GM19240 (cell line): ENCODE results near the gene SFRP5.

Experiments used
- DNase-seq: peaks from one replicate; pipeline ENCODE4 v3.0.0; 2011; ENCODE audit warnings: low spot score; ENCODE audit not compliant: insufficient read length

SFRP5 gene, protein sequence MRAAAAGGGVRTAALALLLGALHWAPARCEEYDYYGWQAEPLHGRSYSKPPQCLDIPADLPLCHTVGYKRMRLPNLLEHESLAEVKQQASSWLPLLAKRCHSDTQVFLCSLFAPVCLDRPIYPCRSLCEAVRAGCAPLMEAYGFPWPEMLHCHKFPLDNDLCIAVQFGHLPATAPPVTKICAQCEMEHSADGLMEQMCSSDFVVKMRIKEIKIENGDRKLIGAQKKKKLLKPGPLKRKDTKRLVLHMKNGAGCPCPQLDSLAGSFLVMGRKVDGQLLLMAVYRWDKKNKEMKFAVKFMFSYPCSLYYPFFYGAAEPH

DNA sequence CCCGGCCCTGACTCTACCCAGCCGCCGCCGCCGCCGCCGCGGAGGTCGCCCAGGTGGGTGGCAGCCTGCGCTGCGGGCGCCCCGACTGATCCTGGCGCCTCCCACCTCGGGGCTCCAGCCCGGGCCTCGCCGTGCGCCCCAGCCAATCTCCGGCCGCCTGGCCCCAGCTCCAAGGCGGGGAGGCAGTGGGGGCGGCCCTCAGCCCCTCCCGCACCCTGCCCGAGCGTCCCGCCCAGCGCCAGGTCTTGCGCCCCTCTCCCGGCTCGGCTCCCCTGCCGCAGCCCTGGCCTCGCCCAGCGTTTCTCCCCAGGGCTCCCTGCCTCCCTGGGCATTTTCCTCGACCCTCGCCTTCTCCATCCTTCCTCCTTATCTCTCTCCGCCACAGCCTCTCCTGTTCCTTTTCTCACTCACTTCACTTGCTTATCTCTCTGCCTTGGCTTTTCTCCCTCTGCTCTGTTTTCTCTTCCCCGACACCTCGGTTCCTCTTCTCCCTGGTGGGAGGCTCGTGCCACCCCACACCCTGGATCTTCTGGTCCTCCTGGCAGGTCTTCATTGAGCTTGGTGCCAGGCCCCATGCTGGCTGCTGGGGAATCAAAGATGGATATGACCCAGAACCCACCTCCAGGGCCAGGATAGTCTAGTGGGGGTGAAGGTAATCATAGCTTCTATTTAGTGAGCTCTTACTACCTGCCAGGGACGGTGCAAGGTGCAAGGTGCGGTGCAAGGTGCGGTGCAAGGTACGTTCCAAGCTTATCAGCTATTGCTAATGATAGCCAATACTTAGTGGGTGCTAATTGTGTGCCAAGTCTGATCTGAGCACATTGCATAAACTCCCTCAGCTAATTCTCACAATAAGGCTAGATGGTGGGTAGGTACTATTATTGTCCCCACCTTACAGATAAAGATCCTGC is at the start of gene SFRP5:
SFRP5 (minus strand) TSS at position 87 of the 911 bp plus-strand sequence. CDS start 166 bp downstream, outside the sequence.
- no peak for DNase-seq

DNA sequence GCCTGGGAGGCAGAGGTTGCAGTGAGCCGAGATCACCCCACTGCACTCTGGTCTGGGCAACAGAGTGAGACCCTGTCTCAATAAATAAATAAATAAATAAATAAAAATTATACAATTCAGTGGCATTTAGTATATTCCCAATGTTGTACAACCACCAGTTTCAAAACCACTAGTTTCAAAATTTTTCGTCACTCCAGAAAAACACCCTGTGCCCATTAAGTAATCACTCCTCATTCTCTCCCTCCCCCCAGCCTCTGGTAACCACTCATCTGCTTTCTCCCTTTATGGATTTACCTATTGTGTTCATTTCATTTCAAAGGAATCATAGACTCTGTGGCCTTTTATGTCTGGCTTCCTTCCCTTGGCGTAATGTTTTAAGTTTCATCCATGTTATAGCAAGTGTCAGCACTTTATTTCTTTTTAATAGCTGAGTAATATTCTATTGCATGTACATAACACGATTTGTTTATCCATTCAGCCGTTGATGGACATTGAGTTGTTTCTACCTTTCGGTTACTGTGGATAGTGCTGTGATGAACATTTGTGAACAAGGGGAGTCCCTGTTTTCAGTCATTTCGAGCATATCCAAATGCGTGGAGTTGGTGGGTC is 48.4 kb upstream of the SFRP5 start:
- DNase-seq: no peak

DNA sequence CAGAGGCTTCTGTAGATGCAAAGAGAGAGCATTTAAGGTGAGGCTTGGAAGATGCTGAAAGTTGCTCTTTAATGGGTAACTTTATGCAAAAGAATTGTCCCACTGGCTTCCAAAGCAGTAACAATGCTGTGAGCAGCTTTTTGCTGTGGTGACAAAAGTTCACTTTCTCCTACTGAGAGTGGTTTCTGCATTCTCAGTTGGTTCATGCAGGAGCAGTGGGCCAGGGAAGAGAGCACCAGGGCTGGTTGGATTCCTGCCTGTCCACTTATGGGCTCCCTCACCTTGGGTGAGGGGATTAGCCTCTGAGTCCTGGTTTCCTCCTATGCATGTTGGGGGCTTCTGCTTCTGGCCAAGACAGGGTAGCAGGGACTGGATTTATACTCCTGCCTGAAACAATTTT is 46.8 kb upstream of the SFRP5 start:
- DNase-seq: no peak

DNA sequence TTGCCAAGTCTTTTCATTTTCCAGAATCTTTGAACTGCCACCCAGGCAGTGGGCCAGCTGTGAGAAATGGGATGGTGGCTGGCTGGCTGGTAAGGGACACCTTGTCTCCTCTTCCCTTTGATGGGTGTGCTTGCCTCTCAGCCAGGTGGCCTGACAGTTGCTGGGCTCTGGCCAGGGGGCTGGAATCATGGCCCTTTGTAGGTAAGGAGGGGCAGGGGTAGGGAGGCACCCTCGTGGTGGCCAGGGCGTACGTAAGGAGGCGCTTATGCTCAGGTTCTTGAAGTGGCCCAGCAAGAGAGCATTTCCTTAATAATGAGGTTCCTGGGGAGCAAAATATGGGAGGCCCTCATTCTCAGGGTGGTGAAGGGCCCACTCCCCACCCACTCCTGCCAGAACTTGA is 44.8 kb upstream of the SFRP5 start:
- DNase-seq: no peak

DNA sequence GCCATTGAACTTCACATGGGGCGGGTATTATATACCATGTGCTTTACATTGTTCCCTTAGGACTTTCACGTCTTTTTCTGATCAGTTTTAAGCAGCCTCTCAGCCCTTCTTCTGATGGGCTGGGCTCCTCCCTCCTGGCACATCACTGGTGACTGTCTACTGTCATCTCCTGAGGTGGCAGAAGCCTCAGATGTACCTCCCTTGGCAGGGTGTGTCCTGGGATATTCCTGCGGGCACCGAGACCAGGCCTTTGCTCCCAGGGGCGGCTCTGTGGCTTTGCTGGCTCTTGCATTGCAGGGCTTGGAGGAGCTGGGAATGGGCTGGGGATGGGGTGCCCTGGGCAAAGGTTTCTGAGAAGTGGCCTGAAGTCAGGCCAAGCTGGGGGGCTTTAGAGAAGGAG is 43.2 kb upstream of the SFRP5 start:
- no peak for DNase-seq

DNA sequence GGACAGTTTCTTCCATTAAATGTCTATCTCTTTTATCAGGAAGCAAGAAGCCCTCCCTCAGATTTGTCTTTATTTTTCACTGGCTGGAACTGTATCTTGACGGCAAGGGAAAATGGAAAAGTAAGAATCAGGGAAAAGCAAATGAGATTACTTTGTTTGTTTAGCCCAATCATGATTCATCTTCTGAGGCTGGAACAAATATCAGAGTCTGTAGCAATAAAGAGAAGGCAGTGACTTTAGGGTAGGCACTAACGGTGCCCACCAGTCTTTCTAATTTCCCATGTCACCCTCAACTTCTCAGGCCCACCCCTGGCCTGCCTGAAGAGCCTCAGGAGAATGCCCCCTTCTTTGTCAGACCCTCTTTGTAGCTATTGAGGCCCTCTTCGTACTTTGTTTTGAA is 41.5 kb upstream of the SFRP5 start:
- no peak for DNase-seq

DNA sequence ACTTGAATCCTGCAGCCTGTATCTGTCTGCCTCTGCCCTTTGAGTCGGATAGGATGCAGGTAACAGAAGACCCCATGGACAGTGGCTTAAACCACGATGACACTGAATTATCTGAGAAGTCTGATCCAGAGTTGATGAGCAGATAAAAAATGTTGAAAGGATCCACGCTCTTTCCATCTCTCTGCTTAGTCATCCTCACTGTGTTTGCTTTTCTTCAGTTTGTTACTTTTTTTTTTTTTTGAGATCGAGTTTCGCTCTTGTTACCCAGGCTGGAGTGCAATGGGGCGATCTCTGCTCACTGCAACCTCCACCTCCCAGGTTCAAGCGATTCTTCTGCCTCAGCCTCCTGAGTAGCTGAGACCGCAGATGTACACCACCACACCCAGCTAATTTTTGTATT is 40.9 kb upstream of the SFRP5 start:
- DNase-seq: no peak

DNA sequence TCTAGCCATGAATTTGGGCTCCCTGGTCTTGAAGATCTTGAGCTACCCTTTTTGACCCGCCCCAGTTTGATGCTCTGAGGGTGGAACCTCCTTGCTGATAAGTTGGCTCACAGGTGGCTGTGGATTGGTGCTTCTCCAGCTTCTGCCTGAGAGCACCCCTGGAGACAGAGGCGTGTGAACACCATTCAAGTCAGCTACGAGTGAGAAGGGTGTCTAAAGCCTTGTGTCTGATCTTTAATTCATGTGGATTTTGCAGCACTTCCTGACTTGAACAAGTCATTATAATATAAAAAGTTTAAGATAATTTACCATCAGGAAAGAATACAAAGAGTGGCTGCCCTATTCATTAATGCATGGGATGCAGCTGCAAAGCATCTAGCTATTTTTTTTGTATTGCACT is 40.2 kb upstream of the SFRP5 start:
- DNase-seq: no peak

DNA sequence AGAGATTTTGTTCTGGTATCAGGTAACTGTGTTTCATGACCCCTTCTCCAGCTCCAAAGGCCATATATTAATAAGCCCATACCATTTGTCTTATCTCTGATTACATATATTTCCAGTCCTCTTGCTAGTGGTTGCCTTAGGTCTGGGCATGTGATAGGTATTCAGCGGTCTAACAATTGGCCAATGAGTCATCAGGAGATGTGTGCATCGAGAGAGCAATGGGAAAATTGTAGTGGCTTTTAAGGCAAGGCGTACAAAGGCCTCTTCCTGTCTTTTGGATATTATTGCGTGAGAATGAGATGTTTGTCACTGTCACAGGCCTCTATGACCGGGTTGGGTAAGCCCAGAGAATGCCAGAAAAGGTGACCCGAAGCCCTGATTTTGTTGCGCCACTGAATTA is 38.6 kb upstream of the SFRP5 start:
- no peak for DNase-seq

DNA sequence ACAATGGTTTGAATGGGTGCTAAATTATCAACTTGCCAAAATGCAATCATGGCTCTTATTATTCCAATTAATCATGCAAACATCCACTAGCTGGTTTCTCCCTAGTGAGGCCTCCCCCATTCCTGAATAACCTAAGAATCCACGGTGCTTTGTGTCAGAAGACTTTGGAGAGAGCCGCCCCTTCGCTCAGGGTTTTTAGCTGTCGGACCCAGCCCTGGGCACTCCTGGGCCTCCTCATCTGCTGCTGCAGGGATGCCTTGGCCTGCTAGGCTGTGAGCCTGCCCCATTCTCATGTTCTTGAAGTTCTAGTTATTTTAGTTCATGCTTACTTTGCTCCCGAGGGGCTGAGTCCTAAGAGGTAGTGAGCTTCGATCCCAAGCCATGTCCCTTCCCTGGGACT is 34.1 kb upstream of the SFRP5 start:
- DNase-seq: no peak

DNA sequence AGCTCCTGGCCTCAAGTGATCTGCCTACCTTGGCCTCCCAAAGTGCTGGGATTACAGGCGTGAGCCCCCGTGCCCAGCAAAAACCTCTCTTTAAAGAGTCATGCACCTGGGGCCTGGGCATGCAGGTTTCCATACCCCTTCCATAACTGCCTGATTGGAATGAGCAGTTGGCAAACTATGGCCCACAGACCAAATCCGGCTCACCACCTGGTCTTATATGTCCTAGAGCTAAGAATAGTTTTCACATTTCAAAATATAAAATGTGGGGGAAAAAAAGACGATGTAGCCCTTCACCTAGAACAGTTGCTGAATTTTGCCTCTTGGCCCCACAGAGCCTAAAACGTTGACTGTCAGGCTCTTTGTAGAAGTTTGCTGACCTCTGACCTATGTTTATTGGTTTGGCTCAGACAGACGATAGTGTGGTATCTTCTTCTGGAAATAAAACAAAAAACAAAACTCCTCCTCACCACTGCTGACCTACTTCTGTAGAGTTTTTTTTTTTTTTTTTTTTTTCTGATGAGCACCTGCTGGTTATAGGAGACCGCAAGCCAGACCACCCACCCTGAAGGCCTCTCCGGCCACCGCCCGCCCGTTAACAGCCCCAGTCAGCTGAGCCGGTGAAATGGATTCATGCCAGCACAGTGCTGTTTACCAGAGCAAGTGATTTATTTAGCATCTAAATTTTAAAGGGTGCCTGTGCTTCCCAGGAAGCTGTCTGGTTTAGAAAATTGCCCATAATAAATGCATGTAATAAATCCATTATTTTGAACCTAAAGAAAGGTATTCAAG is 33.5 kb upstream of the SFRP5 start:
- DNase-seq: no peak

DNA sequence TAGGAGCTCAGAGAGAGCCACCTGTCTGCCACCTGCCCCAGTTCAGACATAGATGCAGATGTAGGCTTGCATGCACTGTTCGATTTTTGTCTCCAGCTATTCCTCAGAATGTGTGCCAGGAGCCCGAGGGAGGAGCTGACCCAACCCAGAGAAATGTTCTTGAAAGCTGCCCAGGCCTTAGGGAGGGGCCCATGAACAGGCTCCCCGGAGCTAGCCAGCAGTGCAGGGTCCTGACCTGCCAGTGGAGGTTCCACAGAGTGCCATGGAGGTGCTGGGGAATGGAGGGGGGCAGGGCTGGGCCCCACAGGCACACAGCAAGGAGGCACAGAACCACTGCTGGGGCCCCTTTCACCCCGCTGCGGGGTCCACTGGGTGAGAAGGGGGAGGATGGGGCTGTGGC is 29.6 kb upstream of the SFRP5 start:
- DNase-seq: no peak

DNA sequence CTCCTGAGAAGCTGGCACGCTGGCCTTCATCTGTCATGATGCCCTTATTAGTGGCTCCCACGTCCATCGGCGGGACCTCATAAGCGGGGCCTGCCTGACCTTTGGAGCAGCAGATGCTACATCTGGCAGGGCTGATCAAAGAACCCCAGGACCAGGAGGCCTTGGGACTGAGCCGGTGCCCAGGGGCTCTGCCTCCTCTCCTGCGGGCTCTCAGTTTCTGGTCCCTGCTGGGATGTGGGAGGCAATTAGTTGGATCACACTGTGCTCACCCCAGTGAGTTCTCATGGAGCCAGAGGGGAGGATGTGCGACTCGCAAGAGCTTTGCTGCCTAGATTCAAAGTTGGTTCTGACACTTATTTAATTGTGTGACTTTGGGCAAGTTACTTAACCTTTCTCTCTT is 28.7 kb upstream of the SFRP5 start:
- no peak for DNase-seq

DNA sequence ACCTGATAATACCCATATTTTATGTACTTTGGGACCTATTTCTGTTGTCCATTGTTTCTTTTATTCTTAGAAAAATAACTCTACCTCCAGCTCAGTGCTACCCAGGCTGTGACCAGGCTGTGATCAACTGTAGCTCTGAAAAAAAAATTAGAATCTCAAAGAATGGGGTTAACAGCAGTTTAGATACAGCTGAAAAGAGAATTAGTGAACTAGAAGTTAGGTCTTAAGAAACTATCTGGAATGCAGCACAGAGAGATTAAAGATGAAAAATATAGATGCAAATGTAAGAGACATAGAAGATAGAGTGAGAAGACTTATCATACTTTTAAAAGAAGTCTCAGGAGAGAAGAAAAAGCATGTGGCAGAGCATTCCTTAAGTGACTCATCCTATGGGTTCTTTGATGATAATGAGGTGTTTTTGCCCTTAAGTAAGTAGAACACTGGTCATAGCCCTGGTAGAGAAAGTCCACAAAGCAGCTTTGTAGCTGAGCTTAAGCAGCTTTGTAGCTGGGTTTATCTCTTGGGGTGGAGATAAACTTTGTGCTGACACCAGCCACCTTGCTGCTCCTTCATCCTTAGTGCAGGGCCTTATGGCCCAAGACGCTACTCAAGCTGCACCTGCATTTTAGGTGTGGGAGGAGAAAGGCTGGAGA is 27.3 kb upstream of the SFRP5 start:
- DNase-seq: no peak

DNA sequence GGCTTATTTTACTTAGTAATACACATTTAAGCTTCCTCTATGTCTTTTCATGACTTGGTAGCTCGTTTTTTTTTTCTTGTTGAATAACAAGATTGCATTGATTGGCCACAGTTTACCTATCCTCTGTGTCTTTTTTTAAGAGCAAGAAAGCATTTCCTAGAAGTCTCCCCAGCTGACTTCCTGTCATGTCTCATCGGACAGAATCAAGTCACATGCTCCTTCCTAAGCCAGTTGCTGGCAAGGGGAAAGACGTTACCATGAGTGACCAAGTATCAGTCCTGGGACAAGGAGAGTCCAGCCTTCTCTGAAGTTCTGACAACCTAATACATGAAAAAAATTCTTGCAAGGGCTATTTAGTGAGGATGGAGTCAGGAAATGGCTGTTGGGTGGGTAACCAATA is 24.9 kb upstream of the SFRP5 start:
- no peak for DNase-seq

DNA sequence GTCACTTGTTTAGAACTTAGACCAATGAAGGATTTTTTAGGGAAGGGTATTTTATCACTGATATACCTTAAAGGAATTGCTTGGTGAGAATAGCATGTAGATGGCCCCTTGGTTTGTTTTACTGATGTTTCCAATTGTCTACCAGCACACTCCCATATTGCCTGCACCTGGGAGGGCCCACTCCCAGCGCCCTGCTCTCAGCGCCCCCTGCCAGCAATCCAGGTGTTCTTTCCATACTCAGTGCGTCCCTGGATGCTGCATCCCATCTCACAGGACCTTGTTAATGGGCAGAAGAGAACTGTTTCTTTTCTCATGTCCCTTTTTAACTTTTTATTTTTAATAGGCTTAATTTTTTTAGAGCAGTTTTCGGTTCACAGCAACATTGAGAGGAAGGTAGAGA is 24.1 kb upstream of the SFRP5 start:
- no peak for DNase-seq

DNA sequence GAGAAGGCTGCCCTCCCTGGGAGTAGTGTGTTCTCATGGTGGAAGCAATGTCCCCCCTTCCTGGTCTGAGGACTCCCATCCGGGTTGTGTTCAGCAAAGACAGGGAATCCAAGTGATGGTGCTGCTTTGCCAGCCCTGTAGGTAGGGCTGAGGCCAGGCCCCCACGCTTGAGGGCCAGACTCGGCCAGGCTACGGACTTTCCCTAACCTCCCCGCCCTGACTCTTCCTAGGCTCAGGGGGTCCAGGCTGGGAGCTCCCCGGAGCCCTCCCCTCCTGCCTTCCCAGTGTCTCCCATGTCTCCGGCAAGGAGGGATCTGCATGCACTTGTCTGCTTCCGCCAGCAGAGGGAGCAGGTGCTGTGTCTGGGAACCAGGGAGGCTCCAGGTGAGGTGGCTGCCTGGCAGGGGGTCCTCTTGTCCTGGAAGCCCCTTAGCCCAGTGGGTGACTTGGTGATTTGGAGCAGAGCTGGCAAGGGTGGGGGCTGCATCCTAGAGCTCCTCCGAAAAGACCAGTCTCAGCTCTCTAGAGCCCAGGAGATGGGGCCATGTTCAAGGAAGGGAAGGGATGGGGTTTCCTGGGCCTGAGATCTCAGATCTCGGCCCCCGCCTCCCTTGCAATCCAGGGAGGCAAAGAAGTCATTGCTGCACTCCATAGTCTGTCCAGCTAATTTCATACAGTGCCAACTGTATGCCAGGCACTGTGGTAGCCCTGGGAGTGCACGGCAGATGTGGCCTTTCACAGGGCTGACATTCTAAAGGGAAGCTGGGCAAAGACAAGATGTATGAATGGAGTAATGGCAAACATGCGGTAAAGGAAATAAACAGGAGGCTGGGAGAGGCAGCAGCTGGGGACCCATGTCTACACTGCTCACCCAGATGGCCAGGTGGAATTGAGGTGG is 20.3 kb upstream of the SFRP5 start:
- DNase-seq: peak; percentile 81

DNA sequence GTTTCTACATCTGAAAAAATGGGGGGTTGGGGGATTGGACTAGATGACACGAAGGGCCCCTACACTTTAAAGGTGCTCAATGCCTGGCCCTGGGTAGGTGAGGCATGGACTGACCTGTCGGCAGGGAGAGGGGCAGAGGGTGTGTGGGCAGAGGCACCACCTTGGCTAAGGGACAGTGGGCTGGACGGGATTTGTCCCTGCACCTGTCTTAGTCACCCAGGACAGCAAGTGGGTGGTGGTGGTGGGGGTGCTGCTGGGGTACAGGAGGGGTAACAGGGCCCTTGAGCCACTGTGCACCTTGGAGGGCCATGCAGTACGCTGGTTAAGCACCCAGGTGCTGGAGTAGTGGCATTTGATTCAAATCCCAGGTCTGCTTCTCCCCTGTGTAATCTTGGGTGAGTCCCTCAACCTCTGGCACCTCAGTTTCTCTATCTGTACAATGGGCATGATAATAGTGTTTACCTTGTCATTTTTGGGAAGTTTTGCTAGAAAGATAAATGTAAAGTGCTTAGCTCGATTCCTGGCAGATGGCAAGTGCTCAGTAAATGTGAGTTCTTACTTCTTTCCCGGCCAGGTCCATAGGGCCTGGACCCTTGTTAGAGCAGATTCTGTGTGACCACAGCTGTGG is 18.1 kb upstream of the SFRP5 start:
- DNase-seq: no peak
